DMS 273 (cell line): Measurements from ENCODE around the gene ADRA2B.
A peak's percentile ranks its signal among the peaks of the same experiment; 100 is the strongest.
"Not testable (repeated sequence)": the region's sequence is repeated elsewhere in the genome, so short reads cannot be mapped to it uniquely, and the experiment has no call there.

Experiments
- DNase-seq: peaks from one replicate; lab custom pipeline; 2025; ENCODE audit not compliant: unreplicated experiment; lab: John Stamatoyannopoulos, UW

The ADRA2B gene

DNA sequence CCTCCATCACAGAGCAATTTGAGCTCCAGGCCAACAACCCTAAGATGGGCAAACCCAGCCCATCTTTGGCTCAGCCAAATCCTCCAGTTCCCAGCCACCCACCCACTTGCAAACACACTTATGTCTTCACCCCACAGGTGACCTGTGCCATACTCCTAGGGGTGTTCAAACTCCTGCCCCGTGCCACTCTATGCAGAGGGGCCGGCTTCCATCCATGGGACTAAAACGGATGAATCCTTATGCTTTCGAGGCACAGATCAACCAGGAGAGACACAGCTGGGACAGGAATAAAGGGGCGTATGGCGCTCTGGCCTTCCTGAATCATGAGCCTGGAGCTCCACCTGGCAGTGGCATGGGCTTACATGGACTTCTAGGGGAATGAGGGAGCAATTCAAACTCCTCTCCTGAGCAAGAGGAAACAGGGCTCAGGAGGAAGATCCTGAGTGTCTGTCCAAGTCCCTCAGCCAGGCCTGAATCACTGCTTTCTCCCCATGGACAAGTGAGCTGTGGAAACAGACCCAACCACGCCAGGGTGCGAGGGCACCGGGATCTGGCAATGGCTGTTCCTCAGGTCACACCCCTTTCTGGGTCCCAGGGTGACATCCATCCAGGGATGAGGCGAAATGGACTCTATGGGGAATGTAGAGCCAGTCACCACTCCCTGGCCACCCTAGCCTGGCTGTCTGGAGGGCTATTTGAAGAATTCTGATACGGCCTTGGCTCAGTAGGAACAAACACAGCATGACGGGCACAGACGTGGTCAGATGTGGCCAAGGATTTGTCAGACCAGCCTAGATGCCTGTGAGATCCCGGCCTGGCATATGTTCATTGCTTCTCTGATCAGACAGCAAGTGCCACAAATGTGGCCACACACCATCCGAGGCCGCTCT, 45.0 kb downstream of the ADRA2B start:
- not testable (repeated sequence) for DNase-seq

- DNase-seq = not testable (repeated sequence)
Measured at GRCh38 chr2:96070351-96070750, 46.0 kb downstream of the ADRA2B start.

- DNase-seq = not testable (repeated sequence)
Measured at GRCh38 chr2:96069878-96070277, 46.5 kb downstream of the ADRA2B start.

GRCh38 chr2:96067902-96068581, 48.3 kb downstream of the ADRA2B start:
- peak; percentile 51 for DNase-seq

DNA sequence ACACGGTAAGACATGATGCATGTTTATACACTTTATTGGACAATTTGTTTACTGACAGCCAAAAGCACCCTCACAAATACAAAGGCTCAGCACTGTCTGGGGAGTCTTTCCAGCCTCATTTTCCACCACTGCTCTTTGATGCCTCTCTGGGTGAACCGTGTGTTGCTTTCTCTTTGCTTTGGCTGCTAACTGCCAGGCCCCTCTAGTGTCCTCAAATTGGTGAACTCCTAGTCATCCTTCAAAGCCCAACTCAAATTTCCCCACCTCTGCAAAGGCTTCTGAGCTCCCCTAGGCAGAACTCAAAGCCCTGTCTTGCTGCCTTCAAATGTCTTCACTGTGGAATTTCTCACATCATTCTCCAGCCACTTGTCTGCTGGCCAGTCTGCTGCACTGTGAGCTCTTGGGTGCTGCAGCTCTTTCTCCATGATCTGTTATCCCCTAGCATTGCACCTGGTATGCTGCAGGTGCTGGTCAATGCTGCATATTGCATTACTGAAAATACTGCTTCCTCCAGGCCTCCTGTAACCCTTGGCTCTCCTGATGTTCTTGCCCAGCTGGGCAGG, 49.2 kb downstream of the ADRA2B start:
- DNase-seq = not testable (repeated sequence)

- not testable (repeated sequence) for DNase-seq
Measured at GRCh38 chr2:96066511-96066910, 49.9 kb downstream of the ADRA2B start.

DNA sequence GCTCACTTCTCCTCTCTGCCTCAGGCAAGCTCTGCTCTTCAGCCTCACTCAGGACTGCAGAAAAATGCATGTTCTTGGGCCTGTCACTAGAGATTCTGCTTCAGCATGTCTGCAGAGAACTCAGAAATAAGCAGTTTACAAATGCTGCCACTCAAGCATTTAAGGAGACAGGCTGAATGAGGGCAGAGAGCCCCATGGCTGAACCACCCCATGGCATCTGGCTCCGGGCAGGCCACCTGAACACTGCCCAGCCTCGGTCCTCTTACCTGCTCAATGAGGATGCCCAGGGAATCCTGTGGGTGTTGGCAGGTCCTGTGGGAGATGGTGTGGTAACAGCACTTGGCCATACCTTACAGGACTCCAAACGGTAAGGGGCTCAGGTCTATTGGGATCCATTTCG, 50.4 kb downstream of the ADRA2B start:
- not testable (repeated sequence) for DNase-seq

GRCh38 chr2:96065381-96065930, 50.9 kb downstream of the ADRA2B start:
- no peak for DNase-seq

- DNase-seq = not testable (repeated sequence)
Measured at GRCh38 chr2:96064760-96065159, 51.6 kb downstream of the ADRA2B start.

DNA sequence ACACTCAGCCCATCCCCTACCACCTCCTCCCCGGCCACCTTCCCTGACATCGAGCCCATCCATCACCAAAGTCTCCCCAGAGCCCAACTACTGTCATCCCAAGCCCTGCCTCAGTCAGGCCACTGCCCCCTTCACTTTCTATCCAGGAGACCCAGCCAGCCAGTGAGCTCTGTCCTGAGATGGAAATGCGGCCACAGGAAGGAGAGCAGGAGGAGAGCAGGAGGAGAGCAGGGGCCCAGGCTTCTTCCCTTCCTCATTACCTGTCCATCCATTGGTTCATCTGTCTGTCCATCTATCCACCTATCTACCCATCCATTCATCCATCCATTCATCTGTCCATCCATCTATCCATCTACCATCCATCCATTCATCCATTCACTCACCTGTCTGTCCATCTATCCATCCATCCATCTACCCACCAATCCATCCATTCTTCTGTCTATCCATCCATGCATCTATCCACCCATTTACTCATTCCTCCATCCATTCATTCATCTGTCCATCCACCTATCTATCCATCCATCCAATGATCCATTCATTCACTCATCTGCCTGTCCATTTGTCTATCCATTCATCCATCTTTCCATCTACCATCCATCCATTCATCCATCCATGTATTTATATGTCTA, 52.2 kb downstream of the ADRA2B start:
- DNase-seq = not testable (repeated sequence)

- not testable (repeated sequence) for DNase-seq
Measured at GRCh38 chr2:96063116-96063899, 53.1 kb downstream of the ADRA2B start.
